GM12878 (cell line): ENCODE data around the gene KHNYN.

ENCODE experiments used
- BCLAF1 ChIP-seq: fragments of 450-650 bp; IDR thresholded peaks from 2 replicates; pipeline ENCODE4 v1.6.1; 2017; ENCODE audit warnings: antibody characterized with exemption, mild to moderate bottlenecking, moderate library complexity
- CTCF ChIP-seq, 3 experiments: IDR thresholded peaks in 2 of 3; conservative IDR thresholded peaks in 1 of 3; 2 replicates each; pipeline ENCODE4 v1.5.1; 2011; ENCODE audit warnings: low read depth in 3 of 3, low read length in 3 of 3, mild to moderate bottlenecking in 3 of 3, control low read depth in 2 of 3, moderate library complexity in 2 of 3, inconsistent platforms in 1 of 3, mixed read lengths in 1 of 3; ENCODE audit not compliant: control insufficient read depth in 2 of 3, insufficient read depth in 1 of 3; ENCODE audit errors: extremely low read depth in 1 of 3
- EP300 ChIP-seq, 2 experiments: fragments of 150-350 bp in 1 of 2; IDR thresholded peaks; 2 replicates each; pipeline ENCODE4 v1.6.1; 2011 to 2012; ENCODE audit warnings: low read depth in 2 of 2, low read length in 2 of 2, borderline replicate concordance in 1 of 2, improper control_type of control experiment in 1 of 2, inconsistent platforms in 1 of 2; ENCODE audit not compliant: control insufficient read depth in 1 of 2
- TCF12 ChIP-seq: IDR thresholded peaks from 2 replicates; pipeline ENCODE4 v1.6.1; 2011; ENCODE audit warnings: low read depth, mild to moderate bottlenecking, low read length
- ZNF274 ChIP-seq: IDR thresholded peaks from one replicate; pipeline ENCODE4 v1.8.0; 2011; ENCODE audit not compliant: insufficient read length, insufficient read depth
- ZNF687 ChIP-seq: fragments of 450-650 bp; IDR thresholded peaks from 2 replicates; pipeline ENCODE4 v1.6.1; 2017; ENCODE audit warnings: mild to moderate bottlenecking, moderate library complexity

- TF ChIP-seq ZNF687, result no peak
- no peak for TF ChIP-seq EP300 (IDR thresholded peaks at IDR 0.05; ENCODE audit: borderline replicate concordance in 1 of 2, control insufficient read depth in 1 of 2, low read depth in 2 of 2, low read length in 2 of 2)
- TF ChIP-seq CTCF (IDR thresholded peaks at IDR 0.05 in 2 of 3, conservative IDR thresholded peaks at IDR 0.05 in 1 of 3; ENCODE audit: control insufficient read depth in 2 of 3, extremely low read depth in 1 of 3, insufficient read depth in 1 of 3, low read depth in 3 of 3, low read length in 3 of 3), result no peak
- TF ChIP-seq BCLAF1, result no peak
- no peak for TF ChIP-seq ZNF274
- TF ChIP-seq TCF12, result no peak
Measured at GRCh38 chr14:24417832-24418491, 11.8 kb upstream of the KHNYN start.
